Hypothalamus (tissue), 51 donors: ENCODE results near the gene NRBP1.
A peak's percentile ranks its signal among the peaks of the same experiment; 100 is the strongest.

ENCODE experiments used
- DNase-seq, 51 donors: peaks; one replicate each; lab custom pipeline; 2025; lab: John Stamatoyannopoulos, UW

The NRBP1 gene

GRCh38 chr2:27428213-27428977 is at the start of gene NRBP1:
TSS of gene NRBP1 (plus strand) at chr2:27428631. CDS start at chr2:27433274, 4,643 bp downstream.
- peak; percentile 50 to 97 (median 89) for DNase-seq

- no peak for DNase-seq
Observed at GRCh38 chr2:27378809-27379290, 49.6 kb upstream of the NRBP1 start.

GRCh38 chr2:27379383-27379835 is 49.0 kb upstream of the NRBP1 start:
- DNase-seq, result no peak

- peak in 40 of 51 donors; percentile 33 to 89 (median 75) for DNase-seq
Observed at GRCh38 chr2:27379836-27380625, 48.4 kb upstream of the NRBP1 start.

- peak; percentile 72 to 99 (median 96) for DNase-seq
Observed at GRCh38 chr2:27380626-27381545, 47.5 kb upstream of the NRBP1 start, which contains the start of gene ZNF513. TSS of gene ZNF513 (minus strand) at chr2:27380734. CDS start at chr2:27380526, 208 bp downstream.

GRCh38 chr2:27381577-27382181 is 46.8 kb upstream of the NRBP1 start:
- no peak for DNase-seq

GRCh38 chr2:27390822-27391679 is 37.4 kb upstream of the NRBP1 start:
- DNase-seq, result no peak

GRCh38 chr2:27393225-27393624 is 35.2 kb upstream of the NRBP1 start:
- DNase-seq, result no peak

GRCh38 chr2:27398962-27399361 is 29.5 kb upstream of the NRBP1 start:
- DNase-seq, result no peak

- no peak for DNase-seq
Observed at GRCh38 chr2:27400348-27401135, 27.9 kb upstream of the NRBP1 start.

GRCh38 chr2:27407798-27408491 is 20.5 kb upstream of the NRBP1 start:
- peak in 3 of 51 donors; percentile 3 to 22 (median 6) for DNase-seq

- DNase-seq, result peak in 6 of 51 donors; percentile 16 to 51 (median 39)
Observed at GRCh38 chr2:27408601-27409320, 19.7 kb upstream of the NRBP1 start.

GRCh38 chr2:27409321-27410073 is 18.9 kb upstream of the NRBP1 start, which contains the start of gene PPM1G:
TSS of gene PPM1G (minus strand) at chr2:27409591. CDS start at chr2:27409422, 169 bp downstream.
- peak; percentile 35 to 98 (median 89) for DNase-seq

- no peak for DNase-seq
Observed at GRCh38 chr2:27412419-27413152, 15.8 kb upstream of the NRBP1 start.

- DNase-seq, result no peak
Observed at GRCh38 chr2:27416151-27416550, 12.3 kb upstream of the NRBP1 start.
